A549 (cell line): ENCODE results near the gene PKD2L1. TPM values are rescaled to one million over a fixed set of nuclear protein-coding genes. Genes with fewer than 3 reads are reported as not detected.

Source experiments
- ATAC-seq, 2 experiments: fragments of 200-7000 bp in 1 of 2; fragments of >200 bp in 1 of 2; cut with Nextera tagmentation in 1 of 2; cut with Tn5 transposase in 1 of 2; 3 replicates each; pipeline versions ENCODE4 v1.8.0 to v1.9.1; 2018 to 2020; ENCODE audit warnings: mild to moderate bottlenecking in 1 of 2, moderate library complexity in 1 of 2
- CTCF ChIA-PET: fragments of 300-600 bp; sonication (Branson Sonifier 250); formaldehyde crosslinking; extraction: SDS; loops from one replicate; lab custom pipeline; 2021; ENCODE audit warnings: antibody characterized with exemption, inconsistent platforms; lab: Yijun Ruan, JAX
- POLR2A ChIA-PET: fragments of 350-600 bp; formaldehyde crosslinking; extraction: SDS; loops from one replicate; lab custom pipeline; 2021; ENCODE audit warnings: antibody characterized with exemption, inconsistent platforms; lab: Yijun Ruan, JAX
- DNase-seq, 2 experiments: peaks; one replicate each; pipeline versions ENCODE4 v3.0.0 to v3.0.0-alpha.2; 2011 to 2016; ENCODE audit warnings: low read depth in 1 of 2, low spot score in 1 of 2
- FAIRE-seq: peaks from 2 replicates; lab custom pipeline; 2011; peaks lifted over from hg19 to GRCh38; lab: Jason Lieb, UNC
- H3K27ac ChIP-seq, 2 experiments: fragments of >200 bp; sonication (Bioruptor Twin); formaldehyde crosslinking; 3 replicates each; pipeline ENCODE4 v1.5.1; 2016 to 2017
- H3K4me1 ChIP-seq: fragments of >200 bp; sonication (Bioruptor Twin); formaldehyde crosslinking; 3 replicates; pipeline ENCODE4 v1.6.1; 2016
- H3K4me2 ChIP-seq: fragments of >200 bp; sonication (Bioruptor Twin); formaldehyde crosslinking; 3 replicates; pipeline ENCODE4 v1.6.1; 2016
- H3K4me3 ChIP-seq: fragments of >200 bp; sonication (Bioruptor Twin); formaldehyde crosslinking; 3 replicates; pipeline ENCODE4 v1.5.1; 2016
- H3K9me3 ChIP-seq: fragments of >200 bp; sonication (Bioruptor Twin); formaldehyde crosslinking; 3 replicates; pipeline ENCODE4 v1.6.1; 2016
- BHLHE40 ChIP-seq: IDR thresholded peaks from 2 replicates; pipeline ENCODE4 v1.6.1; 2012; ENCODE audit warnings: low read depth, low read length, inconsistent platforms
- CEBPB ChIP-seq, 2 experiments: fragments of >200 bp in 1 of 2; sonication (Bioruptor Twin) in 1 of 2; formaldehyde crosslinking in 1 of 2; IDR thresholded peaks; 2 replicates each; pipeline ENCODE4 v1.6.1; 2012 to 2016
- CHD2 ChIP-seq: fragments of 150-350 bp; IDR thresholded peaks from 2 replicates; pipeline ENCODE4 v1.6.1; 2014; ENCODE audit warnings: low read length; ENCODE audit not compliant: partially characterized antibody
- E2F6 ChIP-seq: IDR thresholded peaks from 2 replicates; pipeline ENCODE4 v1.6.1; 2012; ENCODE audit warnings: low read depth, borderline replicate concordance
- EP300 ChIP-seq, 2 experiments: fragments of >200 bp; sonication (Bioruptor Twin); formaldehyde crosslinking; IDR thresholded peaks; 2 replicates in 1 of 2; 3 replicates in 1 of 2; pipeline ENCODE4 v1.6.1; 2016 to 2017
- FOSB ChIP-seq: fragments of 250-450 bp; sonication (Bioruptor Pico); IDR thresholded peaks from 2 replicates; pipeline ENCODE4 v1.5.0; 2020; ENCODE audit warnings: mild to moderate bottlenecking, moderate library complexity
- FOSL2 ChIP-seq, 2 experiments: fragments of 450-650 bp in 1 of 2; fragments of >200 bp in 1 of 2; sonication (Bioruptor Twin) in 1 of 2; formaldehyde crosslinking; IDR thresholded peaks; 2 replicates each; pipeline versions ENCODE4 v1.5.0 to v1.6.1; 2016 to 2020; ENCODE audit warnings: mild to moderate bottlenecking in 1 of 2, moderate library complexity in 1 of 2
- GATA3 ChIP-seq: IDR thresholded peaks from 2 replicates; pipeline ENCODE4 v1.6.1; 2012; ENCODE audit warnings: borderline replicate concordance
- HDAC2 ChIP-seq: fragments of 200-600 bp; sonication (generic); IDR thresholded peaks from 2 replicates; pipeline ENCODE4 v1.6.1; 2016
- HOXA7 ChIP-seq: fragments of 250-450 bp; sonication (Bioruptor Pico); IDR thresholded peaks from 2 replicates; pipeline ENCODE4 v1.5.0; 2020; ENCODE audit warnings: mild to moderate bottlenecking, moderate library complexity
- HOXB13 ChIP-seq: fragments of 250-450 bp; sonication (Bioruptor Pico); IDR thresholded peaks from 2 replicates; pipeline ENCODE4 v1.5.0; 2020; ENCODE audit warnings: low read depth, mild to moderate bottlenecking, moderate library complexity
- HOXB5 ChIP-seq: fragments of 250-450 bp; sonication (Bioruptor Pico); IDR thresholded peaks from 2 replicates; pipeline ENCODE4 v1.5.0; 2020; ENCODE audit warnings: mild to moderate bottlenecking, moderate library complexity
- JUN ChIP-seq, 2 experiments: fragments of >200 bp; sonication (Bioruptor Twin); formaldehyde crosslinking; IDR thresholded peaks; 2 replicates in 1 of 2; 3 replicates in 1 of 2; pipeline ENCODE4 v1.6.1; 2016 to 2017
- KDM1A ChIP-seq: fragments of 200-600 bp; sonication (generic); IDR thresholded peaks from 2 replicates; pipeline ENCODE4 v1.6.1; 2016; ENCODE audit warnings: low read depth, mild to moderate bottlenecking
- MAFK ChIP-seq: fragments of 450-650 bp; IDR thresholded peaks from 2 replicates; pipeline ENCODE4 v1.6.1; 2014; ENCODE audit not compliant: partially characterized antibody
- MAZ ChIP-seq: fragments of 150-350 bp; IDR thresholded peaks from 2 replicates; pipeline ENCODE4 v1.6.1; 2014; ENCODE audit warnings: antibody characterized with exemption, low read depth, low read length, borderline replicate concordance
- PHF8 ChIP-seq: fragments of 200-600 bp; sonication (generic); IDR thresholded peaks from 2 replicates; pipeline ENCODE4 v1.6.1; 2016; ENCODE audit warnings: low read depth, mild to moderate bottlenecking, antibody characterized with exemption, moderate library complexity, borderline replicate concordance
- POLR2A ChIP-seq: IDR thresholded peaks from 2 replicates; pipeline ENCODE4 v1.6.1; 2012; ENCODE audit warnings: mild to moderate bottlenecking, low read length
- RAD21 ChIP-seq, 2 experiments: fragments of >200 bp in 1 of 2; sonication (Bioruptor Twin) in 1 of 2; formaldehyde crosslinking in 1 of 2; IDR thresholded peaks in 1 of 2; conservative IDR thresholded peaks in 1 of 2; 2 replicates in 1 of 2; 3 replicates in 1 of 2; pipeline ENCODE4 v1.6.1; 2012 to 2018; ENCODE audit warnings: inconsistent platforms in 1 of 2
- RARB ChIP-seq: fragments of 250-450 bp; sonication (Bioruptor Pico); IDR thresholded peaks from 2 replicates; pipeline ENCODE4 v1.8.0; 2021; ENCODE audit warnings: mild to moderate bottlenecking, moderate library complexity
- RCOR1 ChIP-seq: fragments of 150-350 bp; IDR thresholded peaks from 2 replicates; pipeline ENCODE4 v1.6.1; 2014; ENCODE audit warnings: antibody characterized with exemption, low read length, low read depth
- RFX5 ChIP-seq: fragments of 450-650 bp; IDR thresholded peaks from 2 replicates; pipeline ENCODE4 v1.7.1; 2014; ENCODE audit warnings: antibody characterized with exemption, mild to moderate bottlenecking, moderate library complexity
- SMC3 ChIP-seq: fragments of >200 bp; sonication (Bioruptor Twin); formaldehyde crosslinking; IDR thresholded peaks from 3 replicates; pipeline ENCODE4 v1.6.1; 2018; ENCODE audit warnings: inconsistent platforms
- SREBF2 ChIP-seq: fragments of 450-650 bp; IDR thresholded peaks from 2 replicates; pipeline ENCODE4 v1.6.1; 2014; ENCODE audit warnings: mild to moderate bottlenecking, moderate library complexity
- ZNF302 ChIP-seq: fragments of 250-450 bp; sonication (Bioruptor Pico); IDR thresholded peaks from 2 replicates; pipeline ENCODE4 v1.9.0; 2021; ENCODE audit warnings: inconsistent platforms, mild to moderate bottlenecking, moderate library complexity
- WGBS: methylation state at CpG from one replicate; pipeline ENCODE4 v1.1.6; 2017; ENCODE audit errors: missing lambda C conversion rate; 5-methylcytosine and 5-hydroxymethylcytosine counted together
- polyA plus RNA-seq, 4 experiments: library from polyadenylated mRNA; depleted of rRNA in 3 of 4; stranded (reverse); fragments of >200 nt; fragmentation: RNase III in 1 of 4; extraction: RNeasy Plus Mini Kit Qiagen cat#74134 plus additional on column Dnase treatment in 1 of 4; gene quantifications; 2 replicates in 3 of 4; 3 replicates in 1 of 4; pipeline ENCODE4 v1.2.3, GENCODE V29; 2011 to 2017
- TF ChIP-seq, protein P1 (sequence below): IDR thresholded peaks from 2 replicates; pipeline ENCODE4 v1.6.1; 2012
- TF ChIP-seq, protein P2 (sequence below): fragments of >200 bp; sonication (Bioruptor Twin); formaldehyde crosslinking; IDR thresholded peaks from 3 replicates; pipeline ENCODE4 v1.6.1; 2016
- TF ChIP-seq, protein P3 (sequence below): fragments of 450-650 bp; IDR thresholded peaks from 2 replicates; pipeline ENCODE4 v1.6.1; 2014; ENCODE audit warnings: antibody characterized with exemption
- TF ChIP-seq, protein P4 (sequence below): fragments of 200-600 bp; sonication (generic); IDR thresholded peaks from 2 replicates; pipeline ENCODE4 v1.6.1; 2016; ENCODE audit warnings: antibody characterized with exemption, mild to moderate bottlenecking, moderate library complexity

The PKD2L1 gene
- polyA plus RNA-seq, 2 of the 4 experiments (the other 2 are of a cell fraction), result 0.06 to 0.10 TPM

- TF ChIP-seq RARB (peak; percentile 35), HOXA7 (CRISPR knock-in tag) (peak; percentile 86), FOSL2 (IDR thresholded peaks at IDR 0.05) (0 out of 2 replicates have a peak, but pooled peaks have one; percentile 0), FOSL2 (CRISPR knock-in tag; IDR thresholded peaks at IDR 0.05) (no peak)
These were observed 44.2 kb upstream of the PKD2L1 start (continued) for GRCh38 chr10:100374200-100374655.

DNA sequence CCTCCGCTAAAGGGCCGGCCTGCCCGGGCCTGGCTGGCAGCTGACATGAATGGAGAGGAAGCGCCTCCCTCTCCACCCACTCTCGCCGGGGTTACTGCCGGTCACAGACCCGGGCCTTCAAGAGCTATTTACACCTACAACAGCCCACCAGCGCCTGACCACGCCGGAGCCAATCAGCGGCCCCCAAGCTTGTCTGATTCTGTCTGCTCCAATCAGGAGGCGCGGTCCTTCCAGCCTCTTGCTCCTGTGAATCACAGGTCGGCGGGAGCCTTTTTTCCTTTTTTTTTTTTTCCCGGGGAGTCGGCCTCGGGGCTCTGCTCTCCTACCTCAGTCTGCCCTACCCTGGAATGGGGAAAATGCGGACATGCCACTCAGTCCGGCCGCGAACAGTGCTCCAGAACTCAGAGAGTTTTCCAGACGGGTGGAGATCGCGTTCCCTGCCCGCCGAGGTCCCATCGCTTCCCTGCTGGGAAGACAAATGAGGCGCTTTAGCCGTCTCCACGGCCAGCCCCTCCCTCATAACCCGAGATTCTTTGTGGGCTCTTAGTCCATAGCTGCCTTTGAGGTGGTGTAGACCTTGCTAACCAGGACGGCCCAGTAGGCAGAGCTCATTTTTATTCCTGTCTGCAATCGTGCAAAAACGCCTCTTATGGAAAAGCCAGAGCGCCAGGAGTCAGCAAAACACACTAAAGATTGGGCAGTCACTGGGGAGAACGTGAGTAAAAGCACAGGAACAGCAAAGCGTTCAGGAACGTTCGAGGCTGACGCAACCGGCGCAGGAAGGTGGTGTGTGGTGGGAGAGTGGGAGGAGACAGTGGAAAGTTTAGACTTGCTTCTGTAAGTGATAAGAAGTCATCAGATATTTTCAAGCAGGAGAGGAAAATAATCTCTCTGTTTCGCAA, 43.5 kb upstream of the PKD2L1 start:
- ATAC-seq, result peak; percentile 88 to 92
- peak; percentile 99 to 100 for DNase-seq
- ChIA-PET POLR2A (interaction anchor here (0.5 to 3.1 kb wide), 30 partner anchors 9 to 489 kb away, joined by 3 to 143 read pairs (median 4); partner anchors contain the start of genes HIF1AN, PKD2L1 and SCD), CTCF (interaction anchor here (0.6 to 3.0 kb wide), 9 partner anchors 8 to 81 kb away, joined by 3 to 24 read pairs (median 5); no protein-coding TSS in a partner anchor)
- TF ChIP-seq, protein P1, sequence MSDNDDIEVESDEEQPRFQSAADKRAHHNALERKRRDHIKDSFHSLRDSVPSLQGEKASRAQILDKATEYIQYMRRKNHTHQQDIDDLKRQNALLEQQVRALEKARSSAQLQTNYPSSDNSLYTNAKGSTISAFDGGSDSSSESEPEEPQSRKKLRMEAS, result peak; percentile 73
- TF ChIP-seq FOSB (0 out of 2 replicates have a peak, but pooled peaks have one; percentile 32), GATA3 (peak; percentile 58), MAFK (peak; percentile 79), SMC3 (no peak; the same call in 2 of the 3 replicates), SREBF2 (peak; percentile 27; the same call in 1 of the 2 replicates), FOSL2 (IDR thresholded peaks at IDR 0.05) (0 out of 2 replicates have a peak, but pooled peaks have one; percentile 21), FOSL2 (CRISPR knock-in tag; IDR thresholded peaks at IDR 0.05) (peak; percentile 58), HDAC2 (no peak; the same call in 1 of the 2 replicates), RAD21 (conservative IDR thresholded peaks at IDR 0.05 in 1 of 2, IDR thresholded peaks at IDR 0.05 in 1 of 2) (peak in 1 of 2 experiments; percentile 53; a peak in 2 of 5 replicates), PHF8 (peak; percentile 39), POLR2A (peak; percentile 45), RCOR1 (no peak), CHD2 (no peak), RFX5 (peak; percentile 55; the same call in 1 of the 2 replicates), CEBPB (IDR thresholded peaks at IDR 0.05) (peak; percentile 85 to 95), HOXA7 (CRISPR knock-in tag) (peak; percentile 34; the same call in 1 of the 2 replicates), HOXB5 (CRISPR knock-in tag) (0 out of 2 replicates have a peak, but pooled peaks have one; percentile 42), ZNF302 (CRISPR knock-in tag) (no peak), MAZ (no peak), BHLHE40 (peak; percentile 43; the same call in 1 of the 2 replicates), E2F6 (peak; percentile 51; the same call in 1 of the 2 replicates), JUN (IDR thresholded peaks at IDR 0.05) (peak; percentile 87 to 94), EP300 (IDR thresholded peaks at IDR 0.05) (peak; percentile 30 to 53; a peak in 2 of 5 replicates), KDM1A (peak; percentile 55; the same call in 1 of the 2 replicates), HOXB13 (CRISPR knock-in tag) (no peak)
- TF ChIP-seq, protein P2, sequence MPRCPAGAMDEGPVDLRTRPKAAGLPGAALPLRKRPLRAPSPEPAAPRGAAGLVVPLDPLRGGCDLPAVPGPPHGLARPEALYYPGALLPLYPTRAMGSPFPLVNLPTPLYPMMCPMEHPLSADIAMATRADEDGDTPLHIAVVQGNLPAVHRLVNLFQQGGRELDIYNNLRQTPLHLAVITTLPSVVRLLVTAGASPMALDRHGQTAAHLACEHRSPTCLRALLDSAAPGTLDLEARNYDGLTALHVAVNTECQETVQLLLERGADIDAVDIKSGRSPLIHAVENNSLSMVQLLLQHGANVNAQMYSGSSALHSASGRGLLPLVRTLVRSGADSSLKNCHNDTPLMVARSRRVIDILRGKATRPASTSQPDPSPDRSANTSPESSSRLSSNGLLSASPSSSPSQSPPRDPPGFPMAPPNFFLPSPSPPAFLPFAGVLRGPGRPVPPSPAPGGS, result peak; percentile 82; the same call in 1 of the 3 replicates
- TF ChIP-seq, protein P3, sequence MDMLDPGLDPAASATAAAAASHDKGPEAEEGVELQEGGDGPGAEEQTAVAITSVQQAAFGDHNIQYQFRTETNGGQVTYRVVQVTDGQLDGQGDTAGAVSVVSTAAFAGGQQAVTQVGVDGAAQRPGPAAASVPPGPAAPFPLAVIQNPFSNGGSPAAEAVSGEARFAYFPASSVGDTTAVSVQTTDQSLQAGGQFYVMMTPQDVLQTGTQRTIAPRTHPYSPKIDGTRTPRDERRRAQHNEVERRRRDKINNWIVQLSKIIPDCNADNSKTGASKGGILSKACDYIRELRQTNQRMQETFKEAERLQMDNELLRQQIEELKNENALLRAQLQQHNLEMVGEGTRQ, result peak; percentile 95
- TF ChIP-seq, protein P4, sequence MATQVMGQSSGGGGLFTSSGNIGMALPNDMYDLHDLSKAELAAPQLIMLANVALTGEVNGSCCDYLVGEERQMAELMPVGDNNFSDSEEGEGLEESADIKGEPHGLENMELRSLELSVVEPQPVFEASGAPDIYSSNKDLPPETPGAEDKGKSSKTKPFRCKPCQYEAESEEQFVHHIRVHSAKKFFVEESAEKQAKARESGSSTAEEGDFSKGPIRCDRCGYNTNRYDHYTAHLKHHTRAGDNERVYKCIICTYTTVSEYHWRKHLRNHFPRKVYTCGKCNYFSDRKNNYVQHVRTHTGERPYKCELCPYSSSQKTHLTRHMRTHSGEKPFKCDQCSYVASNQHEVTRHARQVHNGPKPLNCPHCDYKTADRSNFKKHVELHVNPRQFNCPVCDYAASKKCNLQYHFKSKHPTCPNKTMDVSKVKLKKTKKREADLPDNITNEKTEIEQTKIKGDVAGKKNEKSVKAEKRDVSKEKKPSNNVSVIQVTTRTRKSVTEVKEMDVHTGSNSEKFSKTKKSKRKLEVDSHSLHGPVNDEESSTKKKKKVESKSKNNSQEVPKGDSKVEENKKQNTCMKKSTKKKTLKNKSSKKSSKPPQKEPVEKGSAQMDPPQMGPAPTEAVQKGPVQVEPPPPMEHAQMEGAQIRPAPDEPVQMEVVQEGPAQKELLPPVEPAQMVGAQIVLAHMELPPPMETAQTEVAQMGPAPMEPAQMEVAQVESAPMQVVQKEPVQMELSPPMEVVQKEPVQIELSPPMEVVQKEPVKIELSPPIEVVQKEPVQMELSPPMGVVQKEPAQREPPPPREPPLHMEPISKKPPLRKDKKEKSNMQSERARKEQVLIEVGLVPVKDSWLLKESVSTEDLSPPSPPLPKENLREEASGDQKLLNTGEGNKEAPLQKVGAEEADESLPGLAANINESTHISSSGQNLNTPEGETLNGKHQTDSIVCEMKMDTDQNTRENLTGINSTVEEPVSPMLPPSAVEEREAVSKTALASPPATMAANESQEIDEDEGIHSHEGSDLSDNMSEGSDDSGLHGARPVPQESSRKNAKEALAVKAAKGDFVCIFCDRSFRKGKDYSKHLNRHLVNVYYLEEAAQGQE, result peak; percentile 32; the same call in 1 of the 2 replicates
- Histone ChIP-seq H3K4me3 (peak overlapping the region; percentile 43), H3K27ac (peak overlapping the region; percentile 97 to 98), H3K9me3 (no peaks in the 10 kb centered on the region), H3K4me1 (peaks cover 61% of the 10 kb centered on the region), H3K4me2 (peak overlapping the region; percentile 97)
- no peak for FAIRE-seq
- under 1% methylated on average over 36 of the region's 45 CpGs for WGBS
